ENCODE results near the gene DDX5.

DDX5 gene

DNA sequence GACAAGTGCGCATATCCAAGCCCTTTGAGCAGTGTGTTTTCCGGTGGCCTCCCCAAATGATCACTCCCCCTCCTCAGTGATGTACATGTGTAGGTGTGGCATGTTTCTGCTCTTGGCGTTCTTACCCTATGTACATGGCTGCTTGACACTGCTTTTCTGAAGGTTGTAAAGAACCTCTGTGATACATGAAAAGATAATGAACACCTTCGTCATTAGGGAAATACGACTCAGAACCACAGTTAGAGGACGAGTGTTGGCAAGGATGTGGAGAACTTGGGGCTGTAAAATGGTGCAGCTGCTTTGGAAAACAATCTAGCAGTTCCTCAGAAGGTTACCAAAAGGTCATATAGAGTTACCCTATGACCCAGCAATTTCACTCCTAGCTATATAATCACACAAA lies 29.3 kb upstream of the DDX5 start:
- peaks cover 23% of the 10 kb centered on the region for H3K4me1 ChIP-seq (ENCODE audit: control insufficient read depth, insufficient read depth, low read length)
- H3K9me3 ChIP-seq (ENCODE audit: control insufficient read depth, low read length) = no peaks in the 10 kb centered on the region
- H3K36me3 ChIP-seq (ENCODE audit: control insufficient read depth, insufficient read depth, low read length, severe bottlenecking) = peaks cover 91% of the 10 kb centered on the region
- H3K27me3 ChIP-seq (replicated peaks; ENCODE audit: control insufficient read depth, insufficient read depth, low read length) = no peaks in the 10 kb centered on the region
- H3K9ac ChIP-seq (ENCODE audit: low read length) = no peak overlapping the region
- H3K4me3 ChIP-seq (ENCODE audit: low read length) = no peak overlapping the region
- DNase-seq (ENCODE audit: low read depth) = no peak

DNA sequence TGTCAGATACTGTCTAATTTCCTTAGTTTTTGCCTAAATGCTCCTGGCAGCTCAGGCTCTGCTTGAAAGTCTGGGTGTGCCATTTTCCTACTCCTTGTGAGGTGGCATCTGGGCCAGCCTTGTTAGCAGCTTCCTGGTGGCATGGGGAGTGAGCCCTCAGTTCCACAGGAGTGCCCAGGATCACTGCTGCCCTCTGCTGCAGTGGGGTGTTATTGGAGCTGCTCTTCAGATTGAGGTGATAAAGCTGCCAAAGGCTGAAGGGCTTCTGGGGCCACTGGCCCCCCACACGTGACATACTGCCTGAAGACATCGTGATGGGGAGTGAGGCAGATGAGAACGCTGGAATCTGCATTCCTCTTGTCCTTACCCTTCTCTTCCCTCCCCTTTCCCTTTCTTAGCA lies 28.1 kb upstream of the DDX5 start:
- Histone ChIP-seq H3K4me1 (ENCODE audit: control insufficient read depth, insufficient read depth, low read length) (peaks cover 23% of the 10 kb centered on the region), H3K9me3 (ENCODE audit: control insufficient read depth, low read length) (no peaks in the 10 kb centered on the region), H3K4me3 (ENCODE audit: low read length) (no peak overlapping the region), H3K27me3 (replicated peaks; ENCODE audit: control insufficient read depth, insufficient read depth, low read length) (no peaks in the 10 kb centered on the region), H3K36me3 (ENCODE audit: control insufficient read depth, insufficient read depth, low read length, severe bottlenecking) (peaks cover 97% of the 10 kb centered on the region), H3K9ac (ENCODE audit: low read length) (no peak overlapping the region)
- DNase-seq (ENCODE audit: low read depth) = no peak

DNA sequence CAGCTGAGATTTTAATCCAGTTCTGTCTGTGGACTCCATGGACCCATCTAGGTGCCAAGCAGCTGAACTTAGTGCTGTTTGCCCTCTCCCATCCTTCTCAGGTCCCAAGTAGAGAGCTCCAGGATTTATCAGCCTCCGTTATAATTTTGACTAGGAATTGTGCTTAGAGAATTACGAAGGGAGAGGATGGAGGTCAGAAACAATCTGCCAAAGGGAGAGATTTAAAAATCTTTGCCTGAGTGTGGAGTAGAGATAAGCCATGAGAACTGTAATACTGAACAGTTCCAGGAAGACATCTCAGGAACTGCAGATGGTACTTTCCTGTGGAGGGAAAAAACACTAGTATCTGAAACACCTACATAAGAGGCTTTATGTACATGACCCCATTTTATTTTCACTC lies 27.7 kb upstream of the DDX5 start:
- DNase-seq (ENCODE audit: low read depth) = no peak

DNA sequence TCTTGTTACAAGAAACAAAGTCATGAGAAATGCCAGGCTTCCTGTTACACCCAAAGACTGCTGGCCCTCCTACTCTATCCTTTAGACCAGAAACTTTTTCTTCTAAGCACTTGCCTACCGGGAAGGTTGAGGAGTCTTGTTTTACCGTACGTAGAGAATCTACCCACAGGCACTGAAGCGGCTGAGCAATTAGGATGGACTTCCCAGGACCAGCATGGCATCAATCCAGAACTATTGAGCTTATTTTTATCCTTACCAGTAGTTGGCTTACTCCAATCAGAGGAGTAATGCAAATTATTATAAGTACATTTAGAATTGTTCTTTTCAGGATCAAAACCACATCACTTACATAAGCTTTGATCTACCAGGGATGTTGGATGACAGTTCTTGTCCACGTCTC lies 26.3 kb upstream of the DDX5 start:
- H3K9ac ChIP-seq (ENCODE audit: low read length) = no peak overlapping the region
- H3K4me3 ChIP-seq (ENCODE audit: low read length) = no peak overlapping the region
- H3K36me3 ChIP-seq (ENCODE audit: control insufficient read depth, insufficient read depth, low read length, severe bottlenecking) = peaks cover 98% of the 10 kb centered on the region
- no peak for DNase-seq (ENCODE audit: low read depth)
- no peaks in the 10 kb centered on the region for H3K27me3 ChIP-seq (replicated peaks; ENCODE audit: control insufficient read depth, insufficient read depth, low read length)
- no peaks in the 10 kb centered on the region for H3K9me3 ChIP-seq (ENCODE audit: control insufficient read depth, low read length)
- H3K4me1 ChIP-seq (ENCODE audit: control insufficient read depth, insufficient read depth, low read length) = peaks cover 17% of the 10 kb centered on the region

More for the DNA sequence above, 27.7 kb upstream of the DDX5 start:
- Histone ChIP-seq H3K4me1 (ENCODE audit: control insufficient read depth, insufficient read depth, low read length) (peaks cover 23% of the 10 kb centered on the region), H3K36me3 (ENCODE audit: control insufficient read depth, insufficient read depth, low read length, severe bottlenecking) (peaks cover 97% of the 10 kb centered on the region), H3K9ac (ENCODE audit: low read length) (no peak overlapping the region), H3K4me3 (ENCODE audit: low read length) (no peak overlapping the region), H3K27me3 (replicated peaks; ENCODE audit: control insufficient read depth, insufficient read depth, low read length) (no peaks in the 10 kb centered on the region), H3K9me3 (ENCODE audit: control insufficient read depth, low read length) (no peaks in the 10 kb centered on the region)

DNA sequence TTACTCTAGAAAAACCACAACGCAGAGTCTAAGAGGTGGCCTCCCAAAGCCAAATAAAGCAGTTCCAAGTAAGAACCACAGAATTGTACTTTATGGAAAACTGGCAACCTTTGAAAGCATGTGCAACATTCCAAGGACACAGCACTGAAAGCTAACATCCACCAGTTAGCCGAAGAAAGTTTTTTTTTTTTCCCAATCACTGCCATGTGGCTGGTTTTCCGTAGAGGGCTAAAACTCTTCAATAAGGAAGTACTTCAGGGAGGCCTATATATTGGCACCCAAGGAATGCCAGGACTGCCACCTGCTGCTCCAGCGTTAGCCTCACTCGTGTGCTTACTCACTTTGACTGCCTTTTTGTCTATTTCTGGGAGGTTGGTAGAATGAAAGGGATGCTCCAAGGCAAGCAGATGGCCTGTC lies 25.9 kb upstream of the DDX5 start:
- Histone ChIP-seq H3K36me3 (ENCODE audit: control insufficient read depth, insufficient read depth, low read length, severe bottlenecking) (peaks cover 98% of the 10 kb centered on the region), H3K27me3 (replicated peaks; ENCODE audit: control insufficient read depth, insufficient read depth, low read length) (no peaks in the 10 kb centered on the region), H3K9me3 (ENCODE audit: control insufficient read depth, low read length) (no peaks in the 10 kb centered on the region), H3K4me3 (ENCODE audit: low read length) (no peak overlapping the region), H3K9ac (ENCODE audit: low read length) (no peak overlapping the region), H3K4me1 (ENCODE audit: control insufficient read depth, insufficient read depth, low read length) (peaks cover 17% of the 10 kb centered on the region)
- DNase-seq (ENCODE audit: low read depth) = peak; percentile 20

DNA sequence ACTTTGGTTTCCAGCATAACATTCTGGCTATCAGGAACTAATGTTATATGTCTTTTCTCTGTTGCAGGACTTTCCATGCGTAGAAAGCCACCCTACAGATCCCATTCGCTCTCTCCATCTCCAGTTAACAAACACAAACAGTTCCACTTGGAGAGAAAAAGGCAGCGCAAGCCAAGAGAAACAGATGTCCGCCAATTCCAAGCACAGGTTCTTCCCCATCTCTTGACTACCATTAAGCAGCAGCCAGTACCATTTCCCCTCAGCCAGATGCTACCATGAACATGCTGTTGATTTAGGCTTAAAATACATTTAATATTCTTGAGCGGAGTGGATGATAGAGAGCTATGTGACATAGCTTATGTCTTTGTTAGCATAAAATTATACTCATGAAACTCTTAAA lies 23.1 kb upstream of the DDX5 start:
- Histone ChIP-seq H3K9ac (ENCODE audit: low read length) (no peak overlapping the region), H3K36me3 (ENCODE audit: control insufficient read depth, insufficient read depth, low read length, severe bottlenecking) (peaks cover 96% of the 10 kb centered on the region), H3K27me3 (replicated peaks; ENCODE audit: control insufficient read depth, insufficient read depth, low read length) (no peaks in the 10 kb centered on the region), H3K4me3 (ENCODE audit: low read length) (no peak overlapping the region), H3K9me3 (ENCODE audit: control insufficient read depth, low read length) (no peaks in the 10 kb centered on the region), H3K4me1 (ENCODE audit: control insufficient read depth, insufficient read depth, low read length) (peaks cover 29% of the 10 kb centered on the region)
- DNase-seq (ENCODE audit: low read depth) = no peak

DNA sequence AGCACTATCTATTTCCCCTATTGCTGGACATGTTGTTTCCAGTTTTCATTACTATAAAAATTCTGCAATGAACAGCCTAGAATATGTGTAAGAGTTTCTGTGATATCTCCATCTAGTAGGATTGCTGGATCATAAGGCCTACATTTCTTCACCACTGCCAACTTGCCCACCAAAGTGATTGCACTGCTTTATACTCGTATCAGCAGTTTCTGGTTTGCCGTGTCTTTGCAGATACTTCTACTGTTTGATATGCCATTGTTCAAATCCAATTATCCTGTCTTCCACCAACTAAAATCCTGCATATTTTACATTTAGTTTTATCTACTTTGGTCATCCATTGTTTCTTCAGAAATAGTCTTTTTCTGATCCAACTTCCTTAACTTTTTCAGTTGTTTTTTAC lies 21.8 kb upstream of the DDX5 start:
- no peak overlapping the region for H3K4me3 ChIP-seq (ENCODE audit: low read length)
- no peak overlapping the region for H3K9ac ChIP-seq (ENCODE audit: low read length)
- H3K36me3 ChIP-seq (ENCODE audit: control insufficient read depth, insufficient read depth, low read length, severe bottlenecking) = peaks cover 97% of the 10 kb centered on the region
- no peaks in the 10 kb centered on the region for H3K9me3 ChIP-seq (ENCODE audit: control insufficient read depth, low read length)
- H3K27me3 ChIP-seq (replicated peaks; ENCODE audit: control insufficient read depth, insufficient read depth, low read length) = no peaks in the 10 kb centered on the region
- H3K4me1 ChIP-seq (ENCODE audit: control insufficient read depth, insufficient read depth, low read length) = peaks cover 29% of the 10 kb centered on the region
- no peak for DNase-seq (ENCODE audit: low read depth)

DNA sequence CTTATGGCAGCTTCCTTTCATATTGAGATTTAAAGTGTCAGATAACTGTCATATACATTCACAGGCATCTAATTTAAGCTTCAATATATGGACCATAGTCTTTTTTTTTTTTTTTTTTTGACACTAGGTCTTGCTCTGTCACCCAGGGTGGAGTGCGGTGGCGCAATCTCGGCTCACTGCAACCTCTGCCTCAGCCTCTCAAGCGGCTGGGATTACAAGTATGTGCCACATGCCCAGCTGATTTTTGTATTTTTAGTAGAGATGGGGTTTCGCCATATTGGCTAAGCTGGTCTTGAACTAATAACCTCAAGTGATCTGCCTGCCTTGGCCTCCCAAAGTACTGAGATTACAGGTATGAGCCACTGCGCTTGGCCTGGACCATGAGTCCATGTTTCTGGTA lies 14.3 kb upstream of the DDX5 start:
- no peaks in the 10 kb centered on the region for H3K9me3 ChIP-seq (ENCODE audit: control insufficient read depth, low read length)
- peaks cover 9% of the 10 kb centered on the region for H3K4me1 ChIP-seq (ENCODE audit: control insufficient read depth, insufficient read depth, low read length)
- H3K4me3 ChIP-seq (ENCODE audit: low read length) = no peak overlapping the region
- no peak for DNase-seq (ENCODE audit: low read depth)
- H3K27me3 ChIP-seq (replicated peaks; ENCODE audit: control insufficient read depth, insufficient read depth, low read length) = no peaks in the 10 kb centered on the region
- no peak overlapping the region for H3K9ac ChIP-seq (ENCODE audit: low read length)
- H3K36me3 ChIP-seq (ENCODE audit: control insufficient read depth, insufficient read depth, low read length, severe bottlenecking) = peaks cover 90% of the 10 kb centered on the region

DNA sequence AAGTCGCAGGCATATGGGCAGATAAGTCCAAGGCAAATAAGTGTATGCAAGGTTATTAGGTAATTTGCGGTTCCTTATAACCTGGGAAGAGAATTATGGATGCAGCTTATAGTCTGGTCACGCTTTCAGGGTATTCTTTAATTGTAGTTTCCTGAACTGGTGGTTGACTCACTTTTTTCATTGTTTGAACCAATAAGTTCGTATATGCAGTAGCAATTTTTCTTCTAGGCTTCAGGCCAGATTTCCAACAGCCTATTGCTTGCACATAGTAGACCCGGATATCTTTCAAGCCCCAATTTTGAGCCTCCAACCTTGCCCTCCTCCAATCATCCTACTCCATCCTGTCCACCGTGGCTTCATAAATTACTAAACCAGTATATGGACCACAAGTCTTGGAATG lies 13.5 kb upstream of the DDX5 start:
- H3K27me3 ChIP-seq (replicated peaks; ENCODE audit: control insufficient read depth, insufficient read depth, low read length) = no peaks in the 10 kb centered on the region
- H3K9me3 ChIP-seq (ENCODE audit: control insufficient read depth, low read length) = no peaks in the 10 kb centered on the region

DNA sequence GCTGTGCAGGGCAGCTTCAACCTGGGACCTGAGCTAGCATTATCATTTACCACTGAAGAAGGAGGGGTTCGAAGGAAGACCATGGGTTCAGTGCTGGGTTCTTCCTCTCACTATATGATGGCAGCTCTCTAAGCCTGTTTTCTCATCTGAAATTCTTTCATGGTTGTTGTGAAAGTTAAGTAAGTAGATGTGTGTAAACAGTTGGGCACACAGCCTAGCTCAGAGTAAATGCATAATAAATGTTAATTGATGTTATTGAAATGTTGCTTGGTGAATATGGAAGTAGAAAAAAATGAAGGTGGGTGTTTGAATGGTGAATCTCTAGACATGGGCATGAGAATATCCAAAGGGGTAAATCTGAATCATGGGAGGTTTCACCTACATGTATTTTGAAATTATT lies 9.7 kb upstream of the DDX5 start:
- peaks cover 10% of the 10 kb centered on the region for H3K4me1 ChIP-seq (ENCODE audit: control insufficient read depth, insufficient read depth, low read length)
- H3K4me3 ChIP-seq (ENCODE audit: low read length) = no peak overlapping the region
- no peaks in the 10 kb centered on the region for H3K27me3 ChIP-seq (replicated peaks; ENCODE audit: control insufficient read depth, insufficient read depth, low read length)
- no peaks in the 10 kb centered on the region for H3K9me3 ChIP-seq (ENCODE audit: control insufficient read depth, low read length)
- peaks cover 87% of the 10 kb centered on the region for H3K36me3 ChIP-seq (ENCODE audit: control insufficient read depth, insufficient read depth, low read length, severe bottlenecking)
- no peak overlapping the region for H3K9ac ChIP-seq (ENCODE audit: low read length)
- no peak for DNase-seq (ENCODE audit: low read depth)

More for the DNA sequence above, 13.5 kb upstream of the DDX5 start:
- H3K4me3 ChIP-seq (ENCODE audit: low read length) = no peak overlapping the region
- no peak for DNase-seq (ENCODE audit: low read depth)
- H3K36me3 ChIP-seq (ENCODE audit: control insufficient read depth, insufficient read depth, low read length, severe bottlenecking) = peaks cover 90% of the 10 kb centered on the region
- no peak overlapping the region for H3K9ac ChIP-seq (ENCODE audit: low read length)
- peaks cover 10% of the 10 kb centered on the region for H3K4me1 ChIP-seq (ENCODE audit: control insufficient read depth, insufficient read depth, low read length)

DNA sequence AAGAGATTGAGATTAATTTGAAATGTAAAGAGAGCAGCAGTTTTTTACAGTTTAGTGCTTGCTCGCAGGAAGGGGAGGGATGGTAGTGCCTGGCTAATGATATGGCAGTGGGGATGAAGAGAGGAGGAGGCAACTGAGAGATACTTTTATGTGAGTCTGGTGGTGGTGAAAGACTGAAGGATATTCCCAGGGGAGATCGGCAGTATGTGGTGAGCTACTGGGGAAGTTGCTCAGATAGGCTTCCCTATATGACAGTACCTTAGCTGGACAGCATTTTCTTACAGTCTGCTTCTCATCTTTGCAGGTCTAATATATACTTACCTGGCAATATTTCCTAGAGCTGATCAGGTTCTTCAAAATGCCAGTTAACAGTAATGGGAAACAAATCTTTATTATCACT lies 9.3 kb upstream of the DDX5 start:
- no peak overlapping the region for H3K4me3 ChIP-seq (ENCODE audit: low read length)
- DNase-seq (ENCODE audit: low read depth) = no peak
- H3K36me3 ChIP-seq (ENCODE audit: control insufficient read depth, insufficient read depth, low read length, severe bottlenecking) = peaks cover 87% of the 10 kb centered on the region
- no peak overlapping the region for H3K9ac ChIP-seq (ENCODE audit: low read length)
- peaks cover 7% of the 10 kb centered on the region for H3K4me1 ChIP-seq (ENCODE audit: control insufficient read depth, insufficient read depth, low read length)
- H3K9me3 ChIP-seq (ENCODE audit: control insufficient read depth, low read length) = no peaks in the 10 kb centered on the region
- H3K27me3 ChIP-seq (replicated peaks; ENCODE audit: control insufficient read depth, insufficient read depth, low read length) = no peaks in the 10 kb centered on the region

DNA sequence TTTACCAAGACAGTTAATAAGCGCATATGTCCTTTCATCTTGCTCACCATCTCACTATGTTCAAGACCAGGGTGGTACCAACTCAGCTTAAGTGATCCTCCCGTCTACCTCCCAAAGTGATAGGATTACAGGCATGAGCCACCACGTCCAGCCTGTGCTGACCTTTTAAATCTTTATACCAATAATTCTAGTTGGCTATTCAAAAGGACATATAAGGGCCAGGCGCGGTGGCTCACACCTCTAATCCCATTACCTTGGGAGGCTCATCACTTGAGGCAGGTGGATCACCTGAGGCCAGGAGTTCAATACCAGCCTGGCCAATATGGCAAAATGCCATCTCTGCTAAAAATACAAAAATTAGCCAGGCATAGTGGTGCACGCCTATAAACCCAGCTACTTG lies 3.1 kb upstream of the DDX5 start:
- H3K9me3 ChIP-seq (ENCODE audit: control insufficient read depth, low read length) = no peaks in the 10 kb centered on the region
- no peak overlapping the region for H3K4me3 ChIP-seq (ENCODE audit: low read length)
- H3K9ac ChIP-seq (ENCODE audit: low read length) = peak overlapping the region; percentile 29
- H3K4me1 ChIP-seq (ENCODE audit: control insufficient read depth, insufficient read depth, low read length) = peaks cover 11% of the 10 kb centered on the region
- no peak for DNase-seq (ENCODE audit: low read depth)
- H3K27me3 ChIP-seq (replicated peaks; ENCODE audit: control insufficient read depth, insufficient read depth, low read length) = no peaks in the 10 kb centered on the region
- H3K36me3 ChIP-seq (ENCODE audit: control insufficient read depth, insufficient read depth, low read length, severe bottlenecking) = peaks cover 55% of the 10 kb centered on the region
